HK-2 (cell line): ENCODE measurements around the gene NDUFAF8.
"Not testable (repeated sequence)": the region's sequence is repeated elsewhere in the genome, so short reads cannot be mapped to it uniquely, and the experiment has no call there.

ENCODE experiments used
- DNase-seq: peaks from one replicate; pipeline ENCODE4 v3.0.0-alpha.2; 2018; ENCODE audit not compliant: unreplicated experiment

Gene NDUFAF8

GRCh38 chr17:81222906-81223761, 16.0 kb upstream of the NDUFAF8 start, which contains the start of gene CEP131:
Gene CEP131 (minus strand): TSS chr17:81222965. CDS start chr17:81220056, 2,909 bp downstream.
- peak; percentile 100 for DNase-seq

- no peak for DNase-seq
These were observed 15.4 kb upstream of the NDUFAF8 start for GRCh38 chr17:81223762-81224130.

GRCh38 chr17:81227630-81228029, 11.5 kb upstream of the NDUFAF8 start:
- not testable (repeated sequence) for DNase-seq

GRCh38 chr17:81228420-81228819, 10.7 kb upstream of the NDUFAF8 start:
- no peak for DNase-seq

DNA sequence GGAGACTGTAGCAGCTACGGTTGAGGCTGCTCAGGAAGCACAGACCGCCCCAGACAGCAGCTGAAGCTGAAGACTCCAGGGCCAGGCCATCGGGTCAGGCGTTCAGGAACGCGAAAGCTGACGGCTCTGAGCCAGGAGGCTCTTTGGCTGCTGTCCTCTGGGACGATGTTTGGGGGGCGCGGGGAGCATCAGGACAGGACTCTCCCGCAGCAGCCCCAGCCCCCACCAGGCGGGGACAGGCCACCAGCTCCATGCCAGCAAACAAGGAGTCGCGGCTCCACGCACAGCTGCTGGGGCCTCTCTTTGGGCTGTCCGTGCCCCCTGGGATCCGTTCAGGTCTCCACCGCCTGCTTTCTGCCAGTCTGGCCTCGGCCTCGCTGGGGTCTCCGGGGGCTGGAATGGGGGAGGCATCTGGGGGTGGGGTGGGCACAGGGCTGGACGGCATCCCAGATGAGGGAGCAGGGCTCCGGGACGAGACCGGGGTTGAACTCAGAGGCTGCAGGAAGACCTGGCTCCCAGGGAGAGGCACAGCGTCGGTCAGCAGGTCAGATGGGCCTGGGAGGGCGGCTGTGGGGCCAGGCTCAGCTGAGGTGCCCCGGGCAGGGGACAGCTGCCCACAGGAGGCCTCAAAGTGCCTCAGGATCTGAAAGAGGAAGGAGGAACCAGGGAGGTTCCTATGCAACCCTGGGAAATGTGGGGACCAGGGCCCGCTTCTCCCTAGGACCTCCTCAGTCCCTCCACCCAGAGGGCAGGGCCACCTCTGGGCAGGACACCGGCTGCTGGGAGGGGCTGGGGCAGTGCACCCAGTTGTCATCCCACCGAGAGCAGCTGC, 10.1 kb upstream of the NDUFAF8 start:
- no peak for DNase-seq

- DNase-seq: no peak
These were observed 9.5 kb upstream of the NDUFAF8 start for GRCh38 chr17:81229666-81229920.

- DNase-seq: no peak
These were observed 8.9 kb upstream of the NDUFAF8 start for GRCh38 chr17:81230043-81230820.

DNA sequence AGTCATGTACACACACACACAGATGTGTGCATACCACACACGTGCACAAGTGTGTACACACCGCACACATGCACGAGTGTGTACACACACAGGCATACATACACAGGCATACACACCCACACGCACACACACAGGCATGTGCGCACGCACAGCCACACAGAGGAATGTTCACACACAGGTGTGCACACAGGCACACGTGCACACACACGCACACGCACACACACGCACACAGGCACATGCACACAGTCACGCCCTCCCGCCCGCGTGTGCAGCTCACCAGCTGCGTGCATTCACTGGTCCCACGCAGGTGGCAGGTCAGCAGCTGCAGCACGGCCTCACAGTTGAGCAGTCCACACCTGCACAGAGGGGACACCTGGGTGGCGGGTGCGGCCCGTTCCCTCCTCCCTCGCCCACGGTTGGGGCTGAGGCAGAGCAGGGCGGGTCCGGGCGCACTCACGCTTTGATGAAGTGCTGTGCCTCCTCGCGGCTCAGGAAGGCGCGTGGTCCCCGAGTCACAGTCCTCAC, 7.9 kb upstream of the NDUFAF8 start:
- DNase-seq: no peak

GRCh38 chr17:81231766-81232581, 7.1 kb upstream of the NDUFAF8 start:
- no peak for DNase-seq

DNA sequence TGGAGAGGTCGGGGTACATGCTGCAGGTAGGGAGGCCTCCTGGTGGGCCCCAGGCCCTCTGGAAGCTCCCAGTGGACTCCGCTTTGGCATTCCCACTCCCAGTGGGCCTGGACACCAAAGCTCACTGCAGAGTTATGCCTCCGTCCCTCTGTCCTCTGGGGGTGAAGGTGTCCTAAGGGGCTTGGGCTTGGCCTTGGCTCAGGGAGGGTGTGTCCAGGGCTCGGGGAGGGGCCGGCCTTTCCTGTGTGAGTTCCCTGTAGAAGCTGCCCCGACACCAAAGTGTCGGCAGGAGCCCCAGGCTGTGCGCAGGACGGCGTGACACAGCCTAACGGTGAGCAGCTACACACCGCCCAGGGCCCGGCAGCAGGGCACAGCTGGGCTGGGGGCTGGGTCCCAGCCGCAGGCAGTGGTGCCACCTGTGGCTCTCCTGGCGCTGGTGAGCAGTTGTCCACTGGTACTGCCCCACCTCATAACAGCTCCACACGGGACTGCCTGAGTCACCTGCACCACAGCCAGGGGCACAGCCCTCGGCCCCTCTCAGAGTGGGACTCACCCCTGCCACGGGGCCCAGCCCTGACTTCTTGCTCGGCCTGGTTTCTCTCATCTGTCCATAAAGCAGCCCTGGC, 6.4 kb upstream of the NDUFAF8 start:
- no peak for DNase-seq

- no peak for DNase-seq
These were observed 5.8 kb upstream of the NDUFAF8 start for GRCh38 chr17:81233316-81233715.

DNA sequence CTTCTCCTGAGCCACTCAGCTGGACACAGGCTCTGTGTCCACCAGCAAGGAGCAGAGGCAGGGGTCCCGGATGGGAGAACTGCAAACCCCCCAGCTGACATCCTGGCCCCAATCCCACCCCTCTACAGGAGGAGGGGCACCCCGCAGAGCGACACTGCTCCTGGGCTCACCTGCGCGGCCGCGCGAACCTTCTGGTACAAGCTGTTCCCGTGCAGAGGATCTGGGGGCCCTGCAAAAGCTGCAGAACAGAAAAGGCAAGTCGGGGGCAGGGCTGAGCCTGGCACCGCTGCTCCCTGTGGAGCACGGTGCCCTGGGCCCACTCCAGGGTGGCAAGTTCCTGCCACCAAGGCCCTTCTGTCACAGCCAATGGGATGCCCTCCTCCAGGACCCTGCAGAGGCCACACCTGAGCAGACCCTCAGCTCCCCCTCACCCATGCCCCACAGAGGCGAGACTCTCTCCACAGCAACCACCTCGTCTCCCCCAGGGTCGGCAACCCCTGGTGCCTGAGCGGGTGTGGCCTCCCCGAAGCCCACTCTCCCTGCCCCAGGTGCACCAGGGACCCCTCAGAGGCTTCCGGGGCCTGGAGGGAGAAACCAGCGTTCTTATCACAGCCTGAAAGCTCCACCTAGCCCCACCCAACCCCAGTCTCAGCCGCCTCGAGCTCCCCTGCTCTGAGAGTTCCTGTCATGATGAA, 5.2 kb upstream of the NDUFAF8 start:
- DNase-seq: no peak

DNA sequence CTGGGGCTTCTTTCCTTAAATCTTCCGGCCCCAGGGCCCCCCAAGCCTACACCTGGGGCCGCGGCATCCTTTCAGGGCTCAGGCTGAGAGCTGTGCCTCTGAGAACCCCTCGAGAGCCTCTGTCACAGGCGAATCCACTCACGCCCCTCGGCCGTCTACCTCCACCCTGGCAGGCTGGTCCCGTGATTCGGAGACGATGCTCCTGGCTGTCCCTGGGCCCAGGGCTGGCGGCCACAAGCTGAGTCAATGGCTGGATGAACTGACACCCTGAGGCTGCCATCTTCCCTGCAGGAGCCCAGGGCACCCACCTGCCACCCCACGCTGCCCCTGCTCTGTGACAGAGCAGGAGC, 4.6 kb upstream of the NDUFAF8 start:
- no peak for DNase-seq

DNA sequence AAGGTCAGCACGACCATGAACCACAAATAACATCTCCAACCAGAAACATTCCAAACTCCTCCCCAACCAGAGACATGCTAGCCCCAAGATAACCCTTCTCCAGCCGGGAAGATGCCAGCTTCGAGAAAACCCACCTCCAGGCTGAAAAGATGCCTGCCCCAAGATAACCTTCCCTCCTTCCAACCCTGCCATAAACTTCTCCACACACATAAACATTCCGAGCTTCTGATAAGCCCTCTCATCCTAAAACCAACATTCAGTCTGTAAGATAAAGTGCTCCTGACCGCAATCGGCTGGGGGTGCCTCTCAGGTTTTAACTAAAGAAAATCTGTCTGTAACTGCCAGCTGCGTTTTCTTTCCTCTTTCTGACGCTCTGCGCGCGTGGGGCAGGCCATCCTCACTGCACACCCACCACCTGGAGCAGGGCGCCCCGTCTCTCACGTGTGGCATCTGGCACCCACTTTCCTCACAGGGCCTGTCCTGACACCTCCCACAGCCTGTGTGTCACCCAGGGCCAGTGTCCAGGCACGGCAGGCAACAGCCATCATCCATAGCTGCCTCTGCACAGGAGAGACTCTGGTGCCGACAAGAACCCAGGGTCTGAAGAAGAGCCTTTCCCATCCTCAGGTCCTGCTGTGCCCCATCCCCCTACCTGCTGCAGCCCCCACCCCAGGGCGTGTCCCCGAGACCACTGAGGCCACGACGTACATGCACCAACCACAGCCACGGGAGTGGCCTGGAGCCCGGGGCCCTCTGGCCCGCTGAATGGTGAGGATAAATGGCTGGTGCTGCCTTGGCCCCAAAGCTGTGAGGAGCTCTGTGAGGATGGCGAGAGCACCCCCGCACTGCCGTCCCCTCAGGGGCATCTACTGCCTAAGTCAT, 3.9 kb upstream of the NDUFAF8 start:
- DNase-seq: no peak

DNA sequence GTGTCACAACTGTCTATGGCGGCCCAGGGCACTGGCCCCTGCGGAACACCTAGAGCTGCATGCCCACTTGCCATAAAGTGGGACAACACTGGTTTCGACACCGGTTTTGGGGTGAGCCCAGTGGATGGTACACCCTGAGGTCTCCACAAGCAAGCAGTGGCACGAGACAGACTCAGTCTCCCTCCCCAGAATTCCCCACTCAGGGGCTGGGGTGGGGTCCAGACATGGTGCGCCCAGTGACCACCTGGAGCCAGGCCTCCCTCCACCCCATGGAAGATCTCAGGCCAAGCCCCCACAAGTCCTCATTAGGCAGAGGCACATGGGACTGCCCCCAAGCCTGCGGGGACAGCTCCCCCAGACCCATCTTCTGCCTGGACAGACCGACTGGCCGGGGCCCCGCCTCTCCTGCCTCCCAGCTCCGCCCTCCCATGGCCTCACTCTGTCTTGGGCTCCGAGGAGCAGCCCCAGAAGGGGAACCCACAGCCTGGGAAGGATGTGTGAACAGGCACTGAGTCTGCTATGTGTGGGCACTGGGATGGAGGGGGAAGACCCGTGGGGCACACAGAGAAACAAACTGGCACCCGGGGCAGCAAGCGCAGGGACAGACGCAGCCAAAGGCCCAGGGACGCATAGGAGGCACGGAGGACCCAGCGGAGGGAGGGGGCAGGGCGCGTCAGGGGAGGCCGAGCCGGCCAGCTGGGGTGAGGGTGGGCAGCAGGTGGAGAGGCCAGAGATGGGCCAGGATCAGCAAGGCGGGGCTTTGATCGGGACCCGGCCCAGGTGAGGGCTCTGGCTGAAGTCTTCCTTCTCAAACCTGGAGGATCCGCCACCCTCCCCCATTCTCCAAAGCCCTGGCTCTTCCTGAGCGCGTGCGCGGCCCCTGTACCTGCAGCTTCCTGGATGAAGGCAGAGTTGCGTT, 3.0 kb upstream of the NDUFAF8 start:
- no peak for DNase-seq

DNA sequence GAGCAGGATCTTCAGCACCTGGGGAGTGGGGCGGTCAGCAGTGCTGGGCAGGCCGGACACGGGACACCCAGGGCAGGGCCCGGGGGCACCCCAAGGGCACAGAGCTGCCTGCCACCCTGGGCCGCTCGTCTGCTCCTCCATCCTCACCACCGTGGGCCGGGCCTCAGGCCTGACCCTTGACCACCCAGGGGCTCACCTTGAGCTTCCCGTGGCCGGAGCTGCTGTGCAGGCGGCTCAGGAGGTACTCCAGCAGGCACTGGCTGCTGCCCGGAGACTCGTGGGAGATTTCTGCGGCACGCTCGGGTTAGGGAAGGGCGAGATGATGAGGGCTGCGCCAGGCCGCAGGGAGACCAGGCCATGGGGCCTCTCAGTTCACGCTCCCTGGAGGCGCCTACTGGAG, 2.3 kb upstream of the NDUFAF8 start:
- DNase-seq: no peak

DNA sequence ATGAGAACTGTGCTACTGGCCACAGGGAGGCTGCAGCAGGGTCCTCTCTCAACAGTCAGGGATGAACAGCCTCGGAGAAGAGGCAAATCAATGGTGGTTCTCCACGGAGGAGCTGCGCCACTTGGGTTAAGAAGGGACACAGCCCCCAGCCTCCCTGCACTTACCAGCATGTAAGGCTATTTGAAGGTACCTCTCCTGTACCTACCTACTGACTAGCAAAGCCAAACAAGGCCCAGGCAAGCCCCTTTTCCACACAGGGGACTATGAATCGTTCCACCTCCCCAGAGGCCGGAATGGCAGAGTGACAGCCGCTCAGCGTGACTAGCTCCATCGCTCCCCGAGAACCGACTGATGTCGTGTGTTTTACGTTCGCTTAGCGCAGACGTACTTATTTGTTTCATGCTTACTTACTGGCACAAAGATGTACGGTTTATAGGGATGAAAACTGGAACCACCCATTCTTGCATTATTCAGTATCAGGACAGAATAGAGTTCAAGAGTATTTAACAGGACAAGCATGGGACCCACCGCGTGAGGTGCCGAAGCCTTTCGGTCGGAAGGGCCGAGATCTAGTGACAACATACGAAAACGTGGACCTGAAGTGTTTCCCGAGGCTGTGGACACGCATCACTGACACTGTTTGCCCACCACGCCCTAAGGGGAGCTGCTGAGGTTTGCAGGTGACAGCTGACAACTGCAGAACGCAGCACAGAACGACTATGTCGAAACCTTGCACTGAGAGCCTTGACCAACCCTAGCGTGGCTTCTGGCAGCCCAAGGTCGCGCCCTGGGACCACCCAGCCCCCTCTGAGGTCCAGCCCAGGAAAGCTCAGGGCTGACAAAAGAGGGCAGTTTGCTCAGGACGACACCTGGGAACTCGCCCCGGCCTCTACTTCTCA, 1.3 kb upstream of the NDUFAF8 start:
- DNase-seq: no peak
